Activated CD4-positive, alpha-beta T cell treated with anti-CD3 and anti-CD28 coated beads, Interleukin-2, amount 50 U/mL, for 4 hours (primary cell): ENCODE measurements around the gene CTSD.
"Not testable (repeated sequence)": the region's sequence is repeated elsewhere in the genome, so short reads cannot be mapped to it uniquely, and the experiment has no call there.

Experiments
- DNase-seq, 2 experiments: peaks; one replicate each; pipeline ENCODE4 v3.0.0-alpha.2; 2020

CTSD gene

DNA sequence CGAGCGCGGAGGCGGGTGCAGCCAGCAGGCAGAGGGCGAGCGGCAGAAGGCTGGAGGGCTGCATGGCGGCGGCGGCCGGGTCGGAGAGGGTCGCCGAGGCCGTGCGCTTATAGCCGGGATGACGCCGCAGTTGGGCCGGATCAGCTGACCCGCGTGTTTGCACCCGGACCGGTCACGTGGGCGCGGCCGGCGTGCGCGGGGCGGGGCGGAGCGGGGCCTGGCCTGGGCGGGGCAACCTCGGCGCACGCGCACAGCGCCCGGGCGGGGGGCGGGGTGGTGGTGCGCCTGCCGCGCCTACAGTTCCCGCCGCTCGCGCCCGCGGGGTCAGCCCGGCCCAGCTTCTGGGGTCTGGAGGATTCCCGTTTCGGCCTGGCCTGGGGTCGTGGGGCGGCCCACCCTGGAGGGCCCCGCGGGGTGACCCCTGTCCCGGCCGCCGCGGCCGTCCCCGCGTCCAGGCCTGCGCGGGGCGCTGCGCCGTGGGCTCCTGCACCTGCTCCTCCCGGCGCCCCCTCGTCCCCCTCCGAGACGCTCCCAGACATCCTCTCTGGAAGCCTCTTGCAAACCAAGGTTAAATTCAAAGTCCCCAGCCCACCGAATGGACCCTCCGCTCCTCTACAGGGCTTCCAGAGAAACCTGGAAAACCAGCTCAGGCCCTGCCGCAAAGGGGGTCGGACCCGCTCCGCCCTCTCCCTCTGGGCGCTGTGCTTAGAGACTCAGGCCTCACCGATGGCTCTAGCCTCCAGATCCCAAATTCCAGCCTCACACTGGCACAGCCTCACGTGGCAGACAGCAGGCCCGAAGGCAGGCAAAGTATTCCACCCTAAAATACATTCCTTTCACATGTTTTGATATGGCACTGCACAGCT is at the start of gene CTSD:
TSS of gene CTSD (minus strand) at position 132 of the 866 bp plus-strand sequence. CDS start at position 64, 68 bp downstream.
- peak; percentile 73 to 76 for DNase-seq

DNA sequence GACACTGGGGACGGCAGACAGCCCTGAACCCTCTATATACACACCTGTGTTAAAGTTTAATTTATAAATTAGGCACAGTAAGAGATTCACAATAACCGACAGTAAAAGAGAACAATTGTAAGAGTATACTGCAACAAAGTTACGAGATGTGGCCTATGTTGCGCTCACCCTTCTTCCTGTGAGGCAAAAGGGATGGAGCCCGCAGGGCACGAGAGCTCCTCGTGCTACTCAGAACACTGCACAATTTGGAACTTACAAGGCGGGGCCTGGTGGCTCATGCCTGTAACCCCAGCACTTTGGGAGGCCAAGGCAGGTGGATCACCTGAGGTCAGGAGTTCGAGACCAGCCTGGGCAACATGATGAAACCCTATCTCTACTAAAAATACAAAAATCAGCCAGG is 49.6 kb upstream of the CTSD start:
- DNase-seq = not testable (repeated sequence)

DNA sequence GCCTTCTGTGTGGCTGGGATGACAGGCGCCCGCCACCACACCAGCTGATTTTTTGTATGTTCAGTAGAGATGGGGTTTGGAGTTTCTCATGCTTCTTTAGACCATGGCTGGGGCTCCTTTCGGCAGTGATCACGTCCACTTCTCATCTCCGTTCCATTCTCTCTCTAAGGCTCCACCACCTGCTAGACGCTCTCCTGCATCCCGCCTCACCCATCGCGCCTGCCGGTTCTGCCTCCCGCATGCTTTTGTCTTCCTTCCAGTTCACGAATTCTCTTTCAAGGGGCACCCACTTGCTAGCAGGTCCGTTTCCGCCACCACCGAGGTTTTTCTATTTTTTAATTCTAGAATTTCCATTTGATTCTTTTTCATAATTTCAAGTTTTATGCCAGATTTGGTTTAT is 49.1 kb upstream of the CTSD start:
- no peak for DNase-seq

DNA sequence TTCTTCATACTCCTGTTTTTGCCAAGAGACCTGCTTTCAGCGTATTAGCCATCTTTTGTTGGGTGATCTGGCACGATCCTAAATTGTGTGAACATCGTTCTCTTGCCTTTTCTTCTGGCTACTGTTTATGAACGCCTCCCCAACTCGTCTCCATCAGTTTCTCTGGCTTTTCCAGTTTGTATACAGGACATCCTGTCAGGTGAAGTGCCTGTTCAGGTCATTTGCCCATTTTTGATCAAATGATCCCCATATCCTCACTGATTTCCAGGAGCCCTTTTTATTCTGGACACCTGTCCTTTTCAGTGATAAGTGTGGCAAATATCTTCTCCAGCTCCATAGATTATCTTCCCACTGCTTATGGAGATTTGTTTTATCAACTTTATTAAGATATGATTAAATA is 48.5 kb upstream of the CTSD start:
- DNase-seq = no peak

- no peak for DNase-seq
These were observed 47.0 kb upstream of the CTSD start for GRCh38 chr11:1810761-1811160.

DNA sequence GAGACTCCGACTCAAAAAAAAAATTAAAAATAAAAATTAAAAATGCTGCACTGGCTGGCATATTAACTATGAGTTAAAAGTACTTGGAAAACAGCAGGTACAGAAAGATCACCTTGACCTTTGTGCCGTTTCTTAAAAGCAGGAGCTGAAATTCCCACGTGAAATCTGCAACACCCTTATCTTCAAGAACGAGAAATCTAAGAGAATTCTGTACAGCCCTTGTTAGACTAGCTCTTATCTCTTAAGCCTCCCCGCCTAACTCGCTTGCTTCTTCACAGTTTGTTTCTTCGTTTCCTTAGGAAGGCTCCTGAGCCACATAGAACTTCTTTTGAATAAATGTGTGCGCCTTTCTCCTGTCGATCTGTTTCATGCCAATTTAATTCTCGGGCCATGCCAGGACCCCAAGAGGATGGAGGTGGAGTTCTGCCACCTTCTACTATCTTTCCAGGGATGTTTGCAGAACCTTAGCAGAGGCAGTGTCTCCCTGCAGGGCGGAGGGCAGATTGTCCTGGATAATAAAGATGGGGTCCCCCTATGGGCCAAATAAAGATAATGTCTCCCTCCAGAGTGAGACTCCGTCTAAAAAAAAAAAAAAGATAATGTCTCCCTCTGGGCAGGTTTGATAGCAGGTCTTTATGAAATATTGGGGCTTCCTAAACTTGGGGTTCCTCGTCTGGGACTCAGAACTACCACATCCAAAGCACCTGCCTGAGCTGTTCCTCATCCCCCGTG is 43.7 kb upstream of the CTSD start:
- DNase-seq = no peak

DNA sequence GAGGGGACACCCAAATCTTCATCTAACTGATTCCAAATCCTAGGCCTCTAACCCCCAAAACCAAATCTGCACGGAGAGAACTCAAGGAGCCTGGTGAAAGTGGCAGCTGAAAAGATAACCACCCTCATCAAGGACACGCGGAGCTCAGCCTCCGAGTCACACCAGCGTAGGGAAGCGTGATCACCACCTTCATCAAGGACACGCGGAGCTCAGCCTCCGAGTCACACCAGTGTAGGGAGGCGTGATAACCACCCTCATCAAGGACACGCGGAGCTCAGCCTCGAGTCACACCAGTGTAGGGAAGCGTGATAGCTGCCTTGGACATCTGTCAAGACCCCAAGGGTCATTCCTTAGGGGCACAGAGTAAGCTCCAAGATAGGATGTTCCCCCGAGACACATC is 41.8 kb upstream of the CTSD start:
- no peak for DNase-seq

DNA sequence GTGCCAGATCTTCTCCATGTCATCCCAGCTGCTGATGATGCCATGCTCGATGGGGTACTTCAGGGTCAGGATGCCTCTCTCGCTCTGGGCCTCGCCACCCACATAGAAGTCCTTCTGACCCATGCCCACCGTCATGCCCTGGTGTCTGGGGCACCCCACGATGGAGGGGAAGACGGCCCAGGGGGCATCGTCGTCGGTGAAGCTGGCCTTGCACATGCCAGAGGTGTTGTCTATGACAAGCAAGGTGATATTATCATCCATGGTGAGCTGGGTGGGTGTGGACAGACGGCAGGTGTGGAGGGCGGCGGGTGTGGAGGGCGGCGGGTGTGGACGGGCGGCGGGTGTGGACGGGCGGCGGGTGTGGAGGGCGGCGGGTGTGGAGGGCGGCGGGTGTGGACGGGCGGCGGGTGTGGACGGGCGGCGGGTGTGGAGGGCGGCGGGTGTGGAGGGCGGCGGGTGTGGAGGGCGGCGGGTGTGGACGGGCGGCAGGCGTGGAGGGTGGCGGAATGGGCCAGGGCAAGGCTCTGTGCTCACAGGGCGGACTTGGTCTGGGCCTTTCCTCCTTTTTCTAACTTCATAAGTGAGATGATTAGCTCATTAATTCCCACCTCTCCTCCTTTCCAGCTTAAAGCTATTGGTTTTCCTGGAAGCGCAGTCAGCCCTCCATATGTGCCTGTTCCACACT is 40.2 kb upstream of the CTSD start:
- not testable (repeated sequence) for DNase-seq

- DNase-seq = no peak
These were observed 39.5 kb upstream of the CTSD start for GRCh38 chr11:1803246-1803645.

GRCh38 chr11:1797391-1798125 is 33.8 kb upstream of the CTSD start:
- no peak for DNase-seq

DNA sequence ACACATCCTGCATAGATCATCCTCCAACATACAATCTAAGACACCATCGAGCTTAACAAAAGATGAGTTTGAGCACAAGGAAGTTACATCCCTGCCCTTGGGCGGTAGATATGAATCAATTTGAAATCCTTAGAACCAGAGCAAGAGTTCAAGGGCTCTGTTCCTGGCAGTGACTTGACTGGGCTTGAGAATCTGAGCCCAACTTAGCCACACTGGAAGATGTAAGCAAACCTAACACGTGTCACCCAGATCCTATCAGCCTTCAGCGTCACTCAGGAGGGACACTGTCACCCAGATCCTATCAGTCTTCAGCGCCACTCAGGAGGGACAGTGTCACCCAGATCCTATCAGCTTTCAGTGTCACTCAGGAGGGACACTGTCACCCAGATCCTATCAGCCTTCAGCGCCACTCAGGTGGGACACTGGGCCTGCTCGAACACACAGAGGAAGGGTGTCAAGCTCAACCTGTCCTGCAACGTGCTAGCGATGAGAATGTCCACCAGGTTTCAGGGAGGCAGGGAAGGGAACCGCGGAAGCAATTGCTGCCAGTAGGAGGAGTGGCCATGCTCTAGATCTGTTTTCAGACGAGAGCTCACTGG is 32.8 kb upstream of the CTSD start:
- no peak for DNase-seq

- DNase-seq = no peak
These were observed 29.4 kb upstream of the CTSD start for GRCh38 chr11:1793081-1793480.

GRCh38 chr11:1792461-1792860 is 28.7 kb upstream of the CTSD start:
- no peak for DNase-seq

DNA sequence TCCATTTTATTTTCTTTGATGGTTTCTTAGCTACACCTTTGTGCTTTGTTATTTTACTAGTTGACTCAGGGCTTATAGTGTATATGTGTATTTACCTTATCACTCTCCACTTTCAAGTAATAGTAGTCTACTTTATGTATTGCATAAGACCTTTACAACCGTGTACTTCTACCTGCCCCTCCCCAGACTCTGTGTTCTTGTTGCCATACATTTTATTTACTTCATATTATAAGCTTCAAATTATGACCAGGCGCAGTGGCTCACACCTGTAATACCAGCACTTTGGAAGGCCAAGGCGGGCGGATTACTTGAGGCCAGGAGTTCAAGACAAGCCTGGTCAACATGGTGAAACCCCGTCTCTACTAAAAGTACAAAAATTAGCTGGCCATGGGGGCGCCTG is 28.2 kb upstream of the CTSD start:
- DNase-seq = no peak

GRCh38 chr11:1786466-1786865 is 22.7 kb upstream of the CTSD start:
- DNase-seq = no peak

DNA sequence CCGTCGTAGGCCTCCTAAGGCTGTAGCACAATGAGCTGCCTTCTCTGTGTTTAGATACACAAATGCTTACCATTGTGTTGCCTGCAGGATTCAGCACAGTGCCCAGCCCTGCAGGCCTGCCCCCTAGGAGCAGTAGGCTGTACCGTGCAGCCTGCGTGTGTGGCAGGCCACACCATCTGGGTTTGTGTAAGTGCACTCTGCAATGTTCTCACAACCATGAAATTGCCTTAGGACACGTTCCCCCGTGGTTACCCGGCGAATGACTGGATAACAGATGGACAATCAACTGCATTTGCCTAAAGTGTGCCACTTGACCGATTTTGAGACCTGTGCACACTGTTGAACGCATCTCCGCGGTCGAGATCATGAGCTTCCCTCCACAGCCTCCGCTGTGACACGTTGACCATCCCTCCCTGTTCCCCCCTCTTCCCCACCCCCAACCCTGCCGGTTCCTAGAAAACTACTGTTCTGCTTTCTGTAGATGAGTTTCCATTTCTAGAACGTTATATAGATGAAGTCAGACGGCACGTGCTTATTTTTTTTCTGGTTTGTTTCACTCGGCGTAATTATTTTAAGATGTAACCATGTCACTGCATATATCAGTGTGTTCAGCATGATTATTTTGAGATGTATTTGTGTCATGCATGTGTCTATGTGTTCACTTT is 22.2 kb upstream of the CTSD start:
- DNase-seq = no peak

- no peak for DNase-seq
These were observed 21.3 kb upstream of the CTSD start for GRCh38 chr11:1784761-1785650.

- no peak for DNase-seq
These were observed 20.2 kb upstream of the CTSD start for GRCh38 chr11:1783725-1784529.

- DNase-seq = no peak
These were observed 19.4 kb upstream of the CTSD start for GRCh38 chr11:1782831-1783724.
